Activated CD8-positive, alpha-beta T cell treated with anti-CD3 and anti-CD28 coated beads for 36 hours (primary cell): ENCODE data around the gene HNMT. TPM values are rescaled to one million over a fixed set of nuclear protein-coding genes. Genes with fewer than 3 reads are reported as not detected.

Experiments
- ATAC-seq: fragments of 200-7000 bp; cut with Tn5 transposase; one replicate; pipeline ENCODE4 v1.10.0; 2021; ENCODE audit warnings: mild to moderate bottlenecking, moderate library complexity
- CTCF ChIA-PET: fragments of 350-600 bp; sonication (Branson Sonifier 250); formaldehyde crosslinking; loops from one replicate; lab custom pipeline; 2021; ENCODE audit warnings: antibody characterized with exemption; lab: Charles Lee
- POLR2A ChIA-PET: fragments of 350-600 bp; sonication (Branson Sonifier 250); formaldehyde crosslinking; loops from one replicate; lab custom pipeline; 2021; ENCODE audit warnings: antibody characterized with exemption; lab: Charles Lee
- DNase-seq: peaks from one replicate; pipeline ENCODE4 v3.0.0-alpha.2; 2020
- H3K27ac Mint-ChIP-seq: one replicate; pipeline ENCODE4 v1.8.0; 2021; ENCODE audit warnings: mild to moderate bottlenecking, mixed read lengths
- H3K27me3 Mint-ChIP-seq: one replicate; pipeline ENCODE4 v1.8.0; 2021; ENCODE audit warnings: mixed read lengths
- H3K36me3 Mint-ChIP-seq: one replicate; pipeline ENCODE4 v1.8.0; 2021; ENCODE audit warnings: low read depth, mixed read lengths
- H3K4me1 Mint-ChIP-seq: one replicate; pipeline ENCODE4 v1.8.0; 2021; ENCODE audit warnings: low read depth, mixed read lengths
- H3K4me3 Mint-ChIP-seq: one replicate; pipeline ENCODE4 v1.8.0; 2021; ENCODE audit warnings: mild to moderate bottlenecking, moderate library complexity, mixed read lengths
- H3K9me3 Mint-ChIP-seq: one replicate; pipeline ENCODE4 v1.8.0; 2021; ENCODE audit warnings: mixed read lengths
- CTCF ChIP-seq: fragments of 200-600 bp; IDR thresholded peaks from one replicate; pipeline ENCODE4 v1.8.0; 2022; ENCODE audit warnings: antibody characterized with exemption, mild to moderate bottlenecking
- intact Hi-C: fragments of 100-400 bp; cut with micrococcal nuclease; formaldehyde crosslinking; loops from one replicate; pipeline ENCODE4 v1.10.0; 2022
- total RNA-seq, 2 experiments: library from RNA; stranded (reverse); gene quantifications; one replicate each; pipeline ENCODE4 v1.2.3, GENCODE V29; 2021

Gene HNMT
- total RNA-seq, 2 experiments from 2014 or later: not detected

DNA sequence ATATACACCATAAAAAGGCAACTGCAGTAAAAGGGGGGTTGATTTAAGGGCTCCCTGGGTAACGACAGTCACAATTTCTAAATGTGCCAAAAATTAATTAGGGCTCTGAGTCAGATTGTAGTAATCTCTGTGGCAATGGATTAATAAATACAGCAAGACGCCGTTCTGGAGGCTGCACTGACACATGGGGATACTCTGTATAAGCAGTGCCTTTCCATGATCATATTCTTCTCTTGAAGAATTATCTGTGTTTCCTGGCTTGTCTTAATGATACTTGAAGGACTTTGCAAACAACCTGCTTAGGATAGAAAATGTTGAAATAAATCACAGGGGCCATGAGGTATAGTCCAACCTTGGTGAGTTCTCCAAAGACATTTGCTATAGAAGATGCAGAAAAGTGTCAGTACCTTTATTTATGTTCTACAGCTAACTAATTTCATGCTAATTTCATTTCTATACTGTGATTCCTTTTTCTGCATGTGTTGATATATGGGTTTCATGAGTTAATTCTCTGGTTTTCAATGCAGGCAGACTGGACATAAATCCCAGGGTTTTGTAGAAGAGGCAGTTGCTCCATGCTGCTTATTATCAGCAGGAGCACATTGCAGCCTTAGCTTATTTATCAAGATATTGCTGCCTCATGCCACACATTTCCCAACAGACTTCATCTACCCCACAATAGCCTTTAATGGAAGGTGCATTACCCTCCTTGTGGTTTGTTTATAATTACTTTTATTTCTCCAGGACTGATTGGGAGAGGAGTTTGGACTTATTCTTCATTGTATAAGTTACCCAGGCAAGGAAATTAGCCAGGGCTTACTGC lies 54.8 kb downstream of the HNMT start:
- no peaks in the 10 kb centered on the region for H3K36me3 Mint-ChIP-seq
- ATAC-seq (no peak), DNase-seq (no peak)
- intact Hi-C loops: no loop called here
- H3K9me3 Mint-ChIP-seq: no peaks in the 10 kb centered on the region
- no peaks in the 10 kb centered on the region for H3K27me3 Mint-ChIP-seq
- no peak overlapping the region for H3K4me3 Mint-ChIP-seq
- POLR2A ChIA-PET: no interaction called here
- TF ChIP-seq CTCF: no peak
- H3K4me1 Mint-ChIP-seq: no peaks in the 10 kb centered on the region
- CTCF ChIA-PET: no interaction called here
- H3K27ac Mint-ChIP-seq: no peak overlapping the region

- ATAC-seq: no peak
- no peak for DNase-seq
- ChIA-PET CTCF (no interaction called here), POLR2A (no interaction called here)
- Mint-ChIP-seq H3K4me3 (no peak overlapping the region), H3K36me3 (no peaks in the 10 kb centered on the region), H3K27ac (no peak overlapping the region), H3K27me3 (no peaks in the 10 kb centered on the region), H3K9me3 (no peaks in the 10 kb centered on the region), H3K4me1 (no peaks in the 10 kb centered on the region)
- intact Hi-C loops: no loop called here
- no peak for TF ChIP-seq CTCF
Observed at GRCh38 chr2:138020432-138020831, 56.2 kb downstream of the HNMT start.

- H3K27ac Mint-ChIP-seq: no peak overlapping the region
- intact Hi-C loops: no loop called here
- no peaks in the 10 kb centered on the region for H3K27me3 Mint-ChIP-seq
- no peak overlapping the region for H3K4me3 Mint-ChIP-seq
- no peaks in the 10 kb centered on the region for H3K4me1 Mint-ChIP-seq
- ChIA-PET CTCF (no interaction called here), POLR2A (no interaction called here)
- H3K36me3 Mint-ChIP-seq: no peaks in the 10 kb centered on the region
- no peak for TF ChIP-seq CTCF
- ATAC-seq (no peak), DNase-seq (no peak)
- H3K9me3 Mint-ChIP-seq: no peaks in the 10 kb centered on the region
Observed at GRCh38 chr2:138021154-138021553, 56.9 kb downstream of the HNMT start.

GRCh38 chr2:138023298-138023697 lies 59.0 kb downstream of the HNMT start:
- no peaks in the 10 kb centered on the region for H3K36me3 Mint-ChIP-seq
- H3K9me3 Mint-ChIP-seq: no peaks in the 10 kb centered on the region
- TF ChIP-seq CTCF: no peak
- H3K27me3 Mint-ChIP-seq: no peaks in the 10 kb centered on the region
- ChIA-PET CTCF (interaction anchor here (1.0 kb wide), 1 partner anchor 18 kb away, joined by 3 read pairs; no protein-coding TSS in a partner anchor), POLR2A (no interaction called here)
- ATAC-seq: no peak
- no peaks in the 10 kb centered on the region for H3K4me1 Mint-ChIP-seq
- no peak for DNase-seq
- H3K27ac Mint-ChIP-seq: no peak overlapping the region
- intact Hi-C loops: no loop called here
- H3K4me3 Mint-ChIP-seq: no peak overlapping the region

GRCh38 chr2:138023976-138024375 lies 59.7 kb downstream of the HNMT start:
- ChIA-PET CTCF (interaction anchor here (1.0 kb wide), 1 partner anchor 17 kb away, joined by 3 read pairs; no protein-coding TSS in a partner anchor), POLR2A (no interaction called here)
- no peak overlapping the region for H3K4me3 Mint-ChIP-seq
- no peaks in the 10 kb centered on the region for H3K9me3 Mint-ChIP-seq
- no peak for ATAC-seq
- no peaks in the 10 kb centered on the region for H3K36me3 Mint-ChIP-seq
- intact Hi-C loops: no loop called here
- H3K4me1 Mint-ChIP-seq: no peaks in the 10 kb centered on the region
- H3K27me3 Mint-ChIP-seq: no peaks in the 10 kb centered on the region
- H3K27ac Mint-ChIP-seq: no peak overlapping the region
- DNase-seq: no peak
- no peak for TF ChIP-seq CTCF
